OCI-LY1 (cell line): Measurements from ENCODE around the gene PLA2G7.

Experiments
- H2AFZ ChIP-seq: fragments of 200-600 bp; sonication (generic), shearing (Covaris generic); 2 replicates; pipeline ENCODE4 v1.6.0; 2014; ENCODE audit warnings: antibody characterized with exemption, mild to moderate bottlenecking, low read length
- H3F3A ChIP-seq: fragments of 200-600 bp; sonication (generic), shearing (Covaris generic); 2 replicates; pipeline ENCODE4 v1.6.0; 2014; ENCODE audit warnings: mild to moderate bottlenecking, antibody characterized with exemption, low read length, moderate library complexity; ENCODE audit not compliant: insufficient read depth
- H3K27ac ChIP-seq: fragments of 200-600 bp; sonication (generic); 2 replicates; pipeline ENCODE4 v1.5.1; 2014; ENCODE audit warnings: low read length, mixed run types, mild to moderate bottlenecking, low read depth; ENCODE audit not compliant: poor library complexity, severe bottlenecking
- H3K27me3 ChIP-seq: fragments of 200-600 bp; sonication (generic); 2 replicates; pipeline ENCODE4 v1.6.0; 2014; ENCODE audit warnings: antibody characterized with exemption, mild to moderate bottlenecking, low read length, moderate library complexity; ENCODE audit not compliant: insufficient read depth
- H3K36me3 ChIP-seq: fragments of 200-600 bp; sonication (generic); 2 replicates; pipeline ENCODE4 v1.6.1; 2014; ENCODE audit warnings: mild to moderate bottlenecking, antibody characterized with exemption, low read length, moderate library complexity, mixed read lengths; ENCODE audit not compliant: insufficient read depth
- H3K4me1 ChIP-seq: fragments of 200-600 bp; sonication (generic); 2 replicates; pipeline ENCODE4 v1.5.1; 2014; ENCODE audit warnings: mild to moderate bottlenecking, low read length, moderate library complexity; ENCODE audit not compliant: insufficient read depth, severe bottlenecking
- H3K4me2 ChIP-seq: fragments of 200-600 bp; sonication (generic), shearing (Covaris generic); 2 replicates; pipeline ENCODE4 v1.6.1; 2014; ENCODE audit warnings: low read length
- H3K4me3 ChIP-seq: fragments of 200-600 bp; sonication (generic); 2 replicates; pipeline ENCODE4 v1.5.1; 2014; ENCODE audit warnings: low read length, low read depth, mild to moderate bottlenecking, mixed read lengths; ENCODE audit not compliant: poor library complexity, severe bottlenecking
- H3K79me2 ChIP-seq: fragments of 200-600 bp; shearing (Covaris generic); 2 replicates; pipeline ENCODE4 v1.6.1; 2016; ENCODE audit warnings: mixed run types, low read length, mixed read lengths; ENCODE audit not compliant: insufficient read depth
- H3K9ac ChIP-seq: fragments of 200-600 bp; sonication (generic), shearing (Covaris generic); 2 replicates; pipeline ENCODE4 v1.6.1; 2014; ENCODE audit warnings: mild to moderate bottlenecking, low read length, mixed read lengths
- H3K9me2 ChIP-seq: fragments of 200-600 bp; sonication (generic), shearing (Covaris generic); 2 replicates; pipeline ENCODE4 v1.6.1; 2014; ENCODE audit warnings: low read depth, mild to moderate bottlenecking, low read length, mixed read lengths
- H3K9me3 ChIP-seq: fragments of 200-600 bp; shearing (Covaris generic); 2 replicates; pipeline ENCODE4 v1.6.1; 2014; ENCODE audit warnings: low read length, mixed read lengths
- H4K20me1 ChIP-seq: fragments of 200-600 bp; sonication (generic), shearing (Covaris generic); 2 replicates; pipeline ENCODE4 v1.6.0; 2016; ENCODE audit warnings: mild to moderate bottlenecking, low read length; ENCODE audit not compliant: insufficient read depth
- EZH2 ChIP-seq: fragments of 200-600 bp; sonication (generic), shearing (Covaris generic); IDR thresholded peaks from 2 replicates; pipeline ENCODE4 v1.8.0; 2017; ENCODE audit warnings: borderline replicate concordance, mixed run types, mild to moderate bottlenecking, antibody characterized with exemption, low read length, moderate library complexity, mixed read lengths
- TF ChIP-seq, protein P1 (sequence below): fragments of 200-600 bp; sonication (generic), shearing (Covaris generic); IDR thresholded peaks from 2 replicates; pipeline ENCODE4 v1.5.1; 2017; ENCODE audit warnings: mild to moderate bottlenecking, antibody characterized with exemption, low read length, moderate library complexity, mixed read lengths

The PLA2G7 gene

DNA sequence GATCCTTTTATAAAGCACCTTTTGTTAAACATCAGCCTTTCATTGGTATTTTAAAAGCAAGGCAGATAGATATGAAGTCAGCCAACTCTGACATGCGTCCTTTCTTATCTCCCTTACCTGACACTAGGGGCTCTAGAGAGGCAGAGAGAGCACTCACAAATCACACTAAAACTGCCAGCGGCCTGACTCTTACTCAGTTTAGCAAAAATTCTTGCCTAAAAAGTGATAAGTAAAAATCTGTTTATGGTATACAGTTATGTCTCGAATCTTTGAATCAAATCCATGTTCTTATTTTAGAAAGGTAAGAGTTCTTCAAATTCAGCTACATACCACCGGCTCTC lies 57.9 kb downstream of the PLA2G7 start:
- Histone ChIP-seq H3K9me3 (no peaks in the 10 kb centered on the region), H3K4me3 (no peak overlapping the region), H3K4me1 (peaks cover 12% of the 10 kb centered on the region), H3K27ac (peak overlapping the region; percentile 28), H3K27me3 (no peaks in the 10 kb centered on the region), H3K9me2 (no peaks in the 10 kb centered on the region), H3K9ac (no peak overlapping the region), H3K79me2 (no peaks in the 10 kb centered on the region), H3K4me2 (peak overlapping the region; percentile 18; the same call in 1 of the 2 replicates), H2AFZ (no peak overlapping the region), H3F3A (0 out of 2 replicates have a peak, but pooled peaks cover 7% of the 10 kb centered on the region), H4K20me1 (no peaks in the 10 kb centered on the region), H3K36me3 (peaks cover 72% of the 10 kb centered on the region)
- TF ChIP-seq EZH2: no peak
- TF ChIP-seq, protein P1, sequence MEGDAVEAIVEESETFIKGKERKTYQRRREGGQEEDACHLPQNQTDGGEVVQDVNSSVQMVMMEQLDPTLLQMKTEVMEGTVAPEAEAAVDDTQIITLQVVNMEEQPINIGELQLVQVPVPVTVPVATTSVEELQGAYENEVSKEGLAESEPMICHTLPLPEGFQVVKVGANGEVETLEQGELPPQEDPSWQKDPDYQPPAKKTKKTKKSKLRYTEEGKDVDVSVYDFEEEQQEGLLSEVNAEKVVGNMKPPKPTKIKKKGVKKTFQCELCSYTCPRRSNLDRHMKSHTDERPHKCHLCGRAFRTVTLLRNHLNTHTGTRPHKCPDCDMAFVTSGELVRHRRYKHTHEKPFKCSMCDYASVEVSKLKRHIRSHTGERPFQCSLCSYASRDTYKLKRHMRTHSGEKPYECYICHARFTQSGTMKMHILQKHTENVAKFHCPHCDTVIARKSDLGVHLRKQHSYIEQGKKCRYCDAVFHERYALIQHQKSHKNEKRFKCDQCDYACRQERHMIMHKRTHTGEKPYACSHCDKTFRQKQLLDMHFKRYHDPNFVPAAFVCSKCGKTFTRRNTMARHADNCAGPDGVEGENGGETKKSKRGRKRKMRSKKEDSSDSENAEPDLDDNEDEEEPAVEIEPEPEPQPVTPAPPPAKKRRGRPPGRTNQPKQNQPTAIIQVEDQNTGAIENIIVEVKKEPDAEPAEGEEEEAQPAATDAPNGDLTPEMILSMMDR: peak; percentile 57

GRCh38 chr6:46676604-46677313 lies 58.4 kb downstream of the PLA2G7 start:
- Histone ChIP-seq H3K27me3 (no peaks in the 10 kb centered on the region), H3K27ac (peak overlapping the region; percentile 28), H3K79me2 (no peaks in the 10 kb centered on the region), H4K20me1 (no peaks in the 10 kb centered on the region), H3K9ac (no peak overlapping the region), H3K36me3 (peaks cover 73% of the 10 kb centered on the region), H3K4me3 (no peak overlapping the region), H3K9me2 (no peaks in the 10 kb centered on the region), H2AFZ (no peak overlapping the region), H3F3A (0 out of 2 replicates have a peak, but pooled peaks cover 7% of the 10 kb centered on the region), H3K9me3 (no peaks in the 10 kb centered on the region), H3K4me2 (peak overlapping the region; percentile 18; the same call in 1 of the 2 replicates), H3K4me1 (peaks cover 12% of the 10 kb centered on the region)
- TF ChIP-seq, protein P1: no peak
- no peak for TF ChIP-seq EZH2

GRCh38 chr6:46674410-46674809 lies 60.8 kb downstream of the PLA2G7 start:
- no peak overlapping the region for H3K9ac ChIP-seq

More at GRCh38 chr6:46674410-46674809, 60.8 kb downstream of the PLA2G7 start:
- H3K27ac ChIP-seq: no peak overlapping the region
- H3K9me3 ChIP-seq: no peaks in the 10 kb centered on the region
- no peaks in the 10 kb centered on the region for H3K9me2 ChIP-seq
- H3K79me2 ChIP-seq: no peaks in the 10 kb centered on the region
- no peak overlapping the region for H3K4me2 ChIP-seq
- peaks cover 79% of the 10 kb centered on the region for H3K36me3 ChIP-seq
- H3F3A ChIP-seq: 0 out of 2 replicates have a peak, but pooled peaks cover 7% of the 10 kb centered on the region
- no peaks in the 10 kb centered on the region for H4K20me1 ChIP-seq
- H3K27me3 ChIP-seq: no peaks in the 10 kb centered on the region
- TF ChIP-seq EZH2: no peak
- TF ChIP-seq, protein P1: no peak
- no peak overlapping the region for H2AFZ ChIP-seq
- no peak overlapping the region for H3K4me3 ChIP-seq
- peaks cover 12% of the 10 kb centered on the region for H3K4me1 ChIP-seq
